Endothelial cell (in vitro differentiated cells): ENCODE results near the gene CPED1. TPM values are rescaled to one million over a fixed set of nuclear protein-coding genes. Genes with fewer than 3 reads are reported as not detected.

Source experiments
- DNase-seq: peaks from one replicate; pipeline ENCODE4 v3.0.0; 2021; ENCODE audit warnings: low spot score
- H3K27ac Mint-ChIP-seq: one replicate; pipeline ENCODE4 v1.8.0; 2021; ENCODE audit warnings: mixed read lengths, inconsistent platforms; ENCODE audit not compliant: unreplicated experiment
- H3K27me3 Mint-ChIP-seq: one replicate; pipeline ENCODE4 v1.8.0; 2021; ENCODE audit warnings: mild to moderate bottlenecking, moderate library complexity, mixed read lengths, inconsistent platforms; ENCODE audit not compliant: unreplicated experiment
- H3K36me3 Mint-ChIP-seq: one replicate; pipeline ENCODE4 v1.8.0; 2021; ENCODE audit warnings: mild to moderate bottlenecking, low read depth, mixed read lengths, inconsistent platforms; ENCODE audit not compliant: unreplicated experiment
- H3K4me1 Mint-ChIP-seq: one replicate; pipeline ENCODE4 v1.8.0; 2021; ENCODE audit warnings: mild to moderate bottlenecking, mixed read lengths, inconsistent platforms; ENCODE audit not compliant: unreplicated experiment
- H3K4me3 Mint-ChIP-seq: one replicate; pipeline ENCODE4 v1.8.0; 2021; ENCODE audit warnings: mild to moderate bottlenecking, mixed read lengths, inconsistent platforms; ENCODE audit not compliant: unreplicated experiment
- H3K9me3 Mint-ChIP-seq: one replicate; pipeline ENCODE4 v1.8.0; 2021; ENCODE audit warnings: mixed read lengths, inconsistent platforms; ENCODE audit not compliant: unreplicated experiment
- CTCF ChIP-seq: fragments of 200-600 bp; sonication (generic); IDR thresholded peaks from one replicate; pipeline ENCODE4 v1.5.0; 2021; ENCODE audit warnings: antibody characterized with exemption; ENCODE audit not compliant: unreplicated experiment
- total RNA-seq: library from RNA; stranded (reverse); fragmentation: NEBNext Ultra II Directional; extraction: Animal tissue kit (Norgen Biotek cat#: 25700); gene quantifications from one replicate; pipeline ENCODE4 v1.2.1, GENCODE V29; 2021; ENCODE audit not compliant: unreplicated experiment

Gene CPED1
- total RNA-seq, 1 donor from 2014 or later, result 1.8 TPM

- no peaks in the 10 kb centered on the region for H3K36me3 Mint-ChIP-seq
- no peak for TF ChIP-seq CTCF
- H3K9me3 Mint-ChIP-seq, result no peaks in the 10 kb centered on the region
- peaks cover 4% of the 10 kb centered on the region for H3K27me3 Mint-ChIP-seq
- H3K27ac Mint-ChIP-seq, result no peak overlapping the region
- no peak for DNase-seq
- no peaks in the 10 kb centered on the region for H3K4me1 Mint-ChIP-seq
- no peak overlapping the region for H3K4me3 Mint-ChIP-seq
These were observed 168.8 kb downstream of the CPED1 start for GRCh38 chr7:121157341-121157751.

GRCh38 chr7:121157885-121158590, 169.5 kb downstream of the CPED1 start:
- no peaks in the 10 kb centered on the region for H3K4me1 Mint-ChIP-seq
- no peak for DNase-seq
- no peak overlapping the region for H3K4me3 Mint-ChIP-seq
- peaks cover 4% of the 10 kb centered on the region for H3K27me3 Mint-ChIP-seq
- H3K27ac Mint-ChIP-seq, result no peak overlapping the region
- TF ChIP-seq CTCF, result no peak
- H3K36me3 Mint-ChIP-seq, result no peaks in the 10 kb centered on the region
- no peaks in the 10 kb centered on the region for H3K9me3 Mint-ChIP-seq

- Mint-ChIP-seq H3K4me1 (no peaks in the 10 kb centered on the region), H3K9me3 (no peaks in the 10 kb centered on the region)
- TF ChIP-seq CTCF, result no peak
These were observed 170.2 kb downstream of the CPED1 start for GRCh38 chr7:121158665-121159064.

DNA sequence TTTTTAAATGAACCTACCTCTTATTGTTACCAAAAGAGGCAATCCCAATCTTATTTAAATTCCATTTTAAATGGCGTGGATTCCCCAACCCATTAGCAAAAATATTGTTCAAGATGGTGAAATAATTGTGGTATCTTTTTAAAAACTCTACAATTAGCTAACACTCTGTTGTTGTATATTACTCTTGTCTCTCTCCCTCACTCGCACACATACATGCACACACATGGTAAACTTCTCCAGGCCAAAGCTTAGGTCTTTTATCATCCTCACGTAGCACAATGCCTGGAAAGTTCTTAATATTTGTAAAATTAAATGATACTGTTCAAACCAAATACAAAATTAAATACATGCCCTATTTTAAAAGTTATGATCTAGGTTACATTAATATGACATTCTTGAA, 171.0 kb downstream of the CPED1 start:
- peaks cover 4% of the 10 kb centered on the region for H3K27me3 Mint-ChIP-seq
- no peaks in the 10 kb centered on the region for H3K4me1 Mint-ChIP-seq
- no peak for TF ChIP-seq CTCF
- no peak overlapping the region for H3K27ac Mint-ChIP-seq
- no peak overlapping the region for H3K4me3 Mint-ChIP-seq
- H3K9me3 Mint-ChIP-seq, result no peaks in the 10 kb centered on the region
- no peaks in the 10 kb centered on the region for H3K36me3 Mint-ChIP-seq
- no peak for DNase-seq

More at GRCh38 chr7:121158665-121159064, 170.2 kb downstream of the CPED1 start:
- no peak overlapping the region for H3K4me3 Mint-ChIP-seq
- no peak for DNase-seq
- peaks cover 4% of the 10 kb centered on the region for H3K27me3 Mint-ChIP-seq
- H3K27ac Mint-ChIP-seq, result no peak overlapping the region
- no peaks in the 10 kb centered on the region for H3K36me3 Mint-ChIP-seq

GRCh38 chr7:121160150-121161008, 171.9 kb downstream of the CPED1 start:
- Mint-ChIP-seq H3K9me3 (no peaks in the 10 kb centered on the region), H3K4me1 (no peaks in the 10 kb centered on the region), H3K27me3 (peaks cover 4% of the 10 kb centered on the region), H3K27ac (no peak overlapping the region), H3K36me3 (no peaks in the 10 kb centered on the region), H3K4me3 (no peak overlapping the region)
- no peak for TF ChIP-seq CTCF
- no peak for DNase-seq
